GM12878 (cell line): Measurements from ENCODE around the gene MAGI1. TPM values are rescaled to one million over a fixed set of nuclear protein-coding genes. Genes with fewer than 3 reads are reported as not detected.

Source experiments
- ATAC-seq: fragments of 200-7000 bp; cut with Tn5 transposase; 3 replicates; pipeline ENCODE4 v1.9.1; 2020; ENCODE audit warnings: mild to moderate bottlenecking, moderate library complexity
- BruUV-seq: library from RNA; stranded (reverse); fragments of 400-500 nt; replicated peaks from 2 replicates; lab custom pipeline; 2021; lab: Mats Ljungman, UMichigan
- CTCF ChIA-PET: fragments of 300-600 bp; sonication (Branson Sonifier 250); formaldehyde crosslinking; extraction: SDS; loops from one replicate; lab custom pipeline; 2021; ENCODE audit warnings: inconsistent platforms; lab: Yijun Ruan, JAX
- POLR2A ChIA-PET: fragments of 350-600 bp; formaldehyde crosslinking; extraction: SDS; loops from one replicate; lab custom pipeline; 2021; ENCODE audit warnings: inconsistent platforms; lab: Charles Lee
- RAD21 ChIA-PET: fragments of 300-600 bp; sonication (Branson Sonifier 250); formaldehyde crosslinking; loops from one replicate; lab custom pipeline; 2023; ENCODE audit warnings: antibody characterized with exemption; ENCODE audit not compliant: unreplicated experiment; lab: Charles Lee
- SMC1A ChIA-PET: fragments of 300-600 bp; sonication (Branson Sonifier 250); formaldehyde crosslinking; loops from one replicate; lab custom pipeline; 2023; ENCODE audit not compliant: unreplicated experiment, uncharacterized antibody; lab: Charles Lee
- DNase-seq: peaks from one replicate; pipeline ENCODE4 v3.0.0-alpha.2; 2011; ENCODE audit warnings: low read depth, low spot score
- FAIRE-seq: peaks from 3 replicates; lab custom pipeline; 2011; peaks lifted over from hg19 to GRCh38; lab: Jason Lieb, UNC
- H2AFZ ChIP-seq: 2 replicates; pipeline ENCODE4 v1.6.0; 2011; ENCODE audit warnings: low read depth, low read length, control low read depth; ENCODE audit not compliant: control insufficient read depth
- H3K27ac ChIP-seq: 2 replicates; pipeline ENCODE4 v1.5.1; 2011; ENCODE audit warnings: control low read depth; ENCODE audit not compliant: control insufficient read depth, insufficient read depth
- H3K27me3 ChIP-seq, 2 experiments: replicated peaks in 1 of 2; 2 replicates each; pipeline versions ENCODE4 v1.6.0 to v1.6.1; 2011; ENCODE audit warnings: low read length in 1 of 2; ENCODE audit not compliant: control insufficient read depth in 2 of 2, insufficient read depth in 2 of 2
- H3K36me3 ChIP-seq, 2 experiments: 2 replicates each; pipeline ENCODE4 v1.5.1; 2011; ENCODE audit warnings: low read length in 1 of 2; ENCODE audit not compliant: control insufficient read depth in 2 of 2, insufficient read depth in 2 of 2
- H3K4me1 ChIP-seq: 2 replicates; pipeline ENCODE4 v1.6.1; 2011; ENCODE audit warnings: mild to moderate bottlenecking, low read length, moderate library complexity, mixed read lengths; ENCODE audit not compliant: control insufficient read depth, insufficient read depth
- H3K4me2 ChIP-seq: 2 replicates; pipeline ENCODE4 v1.6.0; 2011; ENCODE audit warnings: control low read depth; ENCODE audit not compliant: control insufficient read depth, insufficient read depth
- H3K4me3 ChIP-seq: fragments of 200-600 bp; sonication (generic); 2 replicates; pipeline ENCODE4 v1.5.1; 2016
- H3K79me2 ChIP-seq: 2 replicates; pipeline ENCODE4 v1.6.0; 2011; ENCODE audit warnings: low read length; ENCODE audit not compliant: control insufficient read depth, insufficient read depth
- H3K9ac ChIP-seq: 2 replicates; pipeline ENCODE4 v1.8.0; 2011; ENCODE audit warnings: low read length, control low read depth, mixed read lengths; ENCODE audit not compliant: control insufficient read depth, insufficient read depth
- H3K9me3 ChIP-seq: replicated peaks from 3 replicates; pipeline ENCODE4 v1.5.1; 2011; ENCODE audit warnings: mild to moderate bottlenecking, low read length; ENCODE audit not compliant: control insufficient read depth, insufficient read depth
- H4K20me1 ChIP-seq: 2 replicates; pipeline ENCODE4 v1.6.0; 2011; ENCODE audit not compliant: control insufficient read depth, insufficient read depth
- DPF2 ChIP-seq: fragments of 450-650 bp; IDR thresholded peaks from 2 replicates; pipeline ENCODE4 v1.6.1; 2017; ENCODE audit warnings: mild to moderate bottlenecking
- E2F4 ChIP-seq: IDR thresholded peaks from 2 replicates; pipeline ENCODE4 v1.6.1; 2012; ENCODE audit warnings: low read depth, low read length, improper control_type of control experiment
- MEF2B ChIP-seq: fragments of 450-650 bp; IDR thresholded peaks from 2 replicates; pipeline ENCODE4 v1.6.1; 2018; ENCODE audit warnings: mild to moderate bottlenecking, moderate library complexity; ENCODE audit not compliant: partially characterized antibody, poor library complexity, severe bottlenecking
- NFXL1 ChIP-seq: fragments of 450-650 bp; IDR thresholded peaks from 2 replicates; pipeline ENCODE4 v1.6.1; 2017; ENCODE audit warnings: antibody characterized with exemption, mild to moderate bottlenecking, borderline replicate concordance
- NR2C1 ChIP-seq: fragments of 450-650 bp; IDR thresholded peaks from 2 replicates; pipeline ENCODE4 v1.6.1; 2017; ENCODE audit warnings: antibody characterized with exemption, mild to moderate bottlenecking, moderate library complexity
- RCOR1 ChIP-seq: conservative IDR thresholded peaks from 2 replicates; pipeline ENCODE4 v1.6.1; 2012; ENCODE audit warnings: low read depth, low read length, improper control_type of control experiment
- RUNX3 ChIP-seq: IDR thresholded peaks from 2 replicates; pipeline ENCODE4 v1.6.1; 2012; ENCODE audit warnings: low read length, inconsistent platforms
- SMC3 ChIP-seq: IDR thresholded peaks from 2 replicates; pipeline ENCODE4 v1.6.1; 2011; ENCODE audit warnings: low read length, improper control_type of control experiment, borderline replicate concordance
- TAF1 ChIP-seq: IDR thresholded peaks from 2 replicates; pipeline ENCODE4 v1.6.1; 2011; ENCODE audit warnings: mild to moderate bottlenecking, low read depth, low read length, borderline replicate concordance
- WRNIP1 ChIP-seq: IDR thresholded peaks from 2 replicates; pipeline ENCODE4 v1.6.1; 2011; ENCODE audit warnings: low read depth, low read length, improper control_type of control experiment, borderline replicate concordance
- ZBTB4 ChIP-seq: fragments of 450-650 bp; formaldehyde crosslinking; IDR thresholded peaks from 2 replicates; pipeline ENCODE4 v1.4.0; 2022; ENCODE audit warnings: mild to moderate bottlenecking, moderate library complexity
- WGBS: methylation state at CpG from one replicate; pipeline ENCODE4 v1.1.6; 2016; ENCODE audit warnings: low lambda C conversion rate; ENCODE audit not compliant: insufficient replicate concordance, insufficient coverage; ENCODE audit errors: missing lambda C conversion rate; 5-methylcytosine and 5-hydroxymethylcytosine counted together
- in situ Hi-C: fragments of 300-500 bp; cut with MboI; formaldehyde crosslinking; loops from 9 replicates; pipeline ENCODE4 v1.14.3; 2018; ENCODE audit warnings: mixed read lengths
- intact Hi-C: fragments of 100-400 bp; cut with micrococcal nuclease; formaldehyde crosslinking; loops from one replicate; pipeline ENCODE4 v1.14.2; 2022; ENCODE audit not compliant: unreplicated experiment
- polyA plus RNA-seq, 11 experiments: library from polyadenylated mRNA; depleted of rRNA in 4 of 11; unstranded in 6 of 11; stranded (reverse) in 5 of 11; fragments of >200 nt; fragmentation: Nextera tagmentation in 4 of 11; fragmentation: Illumina TruSeq in 1 of 11; extraction: Ambion mirVana in 4 of 11; extraction: Trizol in 1 of 11; gene quantifications; 1 replicate in 1 of 11; 2 replicates in 10 of 11; pipeline versions ENCODE4 v1.2.1 to v1.2.3, GENCODE V29; 2011 to 2016; ENCODE audit warnings: inconsistent platforms in 2 of 11, missing spikeins in 2 of 11, low read depth in 1 of 11
- total RNA-seq, 4 experiments: library from RNA; depleted of rRNA in 3 of 4; stranded (reverse); fragments of >200 nt in 3 of 4; fragmentation: Illumina TruSeq in 1 of 4; extraction: Trizol in 1 of 4; gene quantifications; 2 replicates each; pipeline versions ENCODE4 v1.2.1 to v1.2.3, GENCODE V29; 2013 to 2021
- TF ChIP-seq, protein P1 (sequence below): IDR thresholded peaks from 2 replicates; pipeline ENCODE4 v1.6.1; 2011; ENCODE audit warnings: low read depth, low read length, improper control_type of control experiment, borderline replicate concordance
- TF ChIP-seq, protein P2 (sequence below): fragments of 450-650 bp; IDR thresholded peaks from 2 replicates; pipeline ENCODE4 v1.6.1; 2017; ENCODE audit warnings: mild to moderate bottlenecking
- TF ChIP-seq, protein P3 (sequence below): fragments of 450-650 bp; IDR thresholded peaks from 2 replicates; pipeline ENCODE4 v1.6.1; 2017; ENCODE audit warnings: mild to moderate bottlenecking, moderate library complexity

The MAGI1 gene
- total and polyA plus RNA-seq, 10 of the 15 experiments (the other 5 are each of a cell fraction or from before 2014, with no cell fraction given): 0.02 to 3.3 (median 0.29) TPM; not detected in 1

DNA sequence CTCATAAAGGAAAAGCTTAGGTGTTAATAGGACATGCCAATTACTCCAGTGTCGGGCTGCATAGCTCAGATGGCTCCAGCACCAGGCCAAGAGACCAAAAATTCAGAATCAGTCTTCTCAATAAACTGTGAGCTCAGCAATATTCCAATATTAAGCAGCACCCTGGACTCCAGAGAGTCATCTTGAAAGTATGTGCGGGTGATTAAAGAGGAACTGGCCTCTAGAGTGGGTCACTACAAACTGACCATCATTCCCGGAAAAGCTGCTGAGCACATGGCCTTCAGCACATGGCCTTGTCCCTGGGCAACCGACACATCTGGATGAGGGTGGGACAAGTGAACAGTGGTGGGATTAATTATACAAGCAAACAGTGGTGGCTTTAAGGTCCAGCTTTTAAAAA, 59.0 kb downstream of the MAGI1 start:
- ChIA-PET POLR2A (no interaction called here), CTCF (no interaction called here), SMC1A (no interaction called here), RAD21 (no interaction called here)
- DNase-seq: no peak
- no peak for ATAC-seq
- no peaks in the 10 kb centered on the region for H3K36me3 ChIP-seq
- intact Hi-C loops (no loop called here), in situ Hi-C loops (no loop called here)
- no peak overlapping the region for H3K4me2 ChIP-seq
- no peak overlapping the region for H2AFZ ChIP-seq
- no peak for FAIRE-seq
- H3K27ac ChIP-seq: no peak overlapping the region
- H3K4me1 ChIP-seq: no peaks in the 10 kb centered on the region
- H3K27me3 ChIP-seq: no peaks in the 10 kb centered on the region
- WGBS: 41% methylated on average over 4 of the region's 4 CpGs
- no peaks in the 10 kb centered on the region for H3K79me2 ChIP-seq
- no TSS peak for BruUV-seq
- H3K9me3 ChIP-seq: no peaks in the 10 kb centered on the region
- H3K9ac ChIP-seq: no peak overlapping the region
- no peak overlapping the region for H3K4me3 ChIP-seq
- H4K20me1 ChIP-seq: no peaks in the 10 kb centered on the region
- TF ChIP-seq, protein P1, sequence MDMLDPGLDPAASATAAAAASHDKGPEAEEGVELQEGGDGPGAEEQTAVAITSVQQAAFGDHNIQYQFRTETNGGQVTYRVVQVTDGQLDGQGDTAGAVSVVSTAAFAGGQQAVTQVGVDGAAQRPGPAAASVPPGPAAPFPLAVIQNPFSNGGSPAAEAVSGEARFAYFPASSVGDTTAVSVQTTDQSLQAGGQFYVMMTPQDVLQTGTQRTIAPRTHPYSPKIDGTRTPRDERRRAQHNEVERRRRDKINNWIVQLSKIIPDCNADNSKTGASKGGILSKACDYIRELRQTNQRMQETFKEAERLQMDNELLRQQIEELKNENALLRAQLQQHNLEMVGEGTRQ: no peak
- no peak for TF ChIP-seq SMC3
- no peak for TF ChIP-seq RUNX3
- TF ChIP-seq NFXL1: no peak
- no peak for TF ChIP-seq TAF1
- TF ChIP-seq E2F4: no peak
- TF ChIP-seq MEF2B: no peak
- no peak for TF ChIP-seq RCOR1
- TF ChIP-seq ZBTB4 (CRISPR knock-in tag): no peak
- TF ChIP-seq DPF2: no peak
- TF ChIP-seq, protein P2, sequence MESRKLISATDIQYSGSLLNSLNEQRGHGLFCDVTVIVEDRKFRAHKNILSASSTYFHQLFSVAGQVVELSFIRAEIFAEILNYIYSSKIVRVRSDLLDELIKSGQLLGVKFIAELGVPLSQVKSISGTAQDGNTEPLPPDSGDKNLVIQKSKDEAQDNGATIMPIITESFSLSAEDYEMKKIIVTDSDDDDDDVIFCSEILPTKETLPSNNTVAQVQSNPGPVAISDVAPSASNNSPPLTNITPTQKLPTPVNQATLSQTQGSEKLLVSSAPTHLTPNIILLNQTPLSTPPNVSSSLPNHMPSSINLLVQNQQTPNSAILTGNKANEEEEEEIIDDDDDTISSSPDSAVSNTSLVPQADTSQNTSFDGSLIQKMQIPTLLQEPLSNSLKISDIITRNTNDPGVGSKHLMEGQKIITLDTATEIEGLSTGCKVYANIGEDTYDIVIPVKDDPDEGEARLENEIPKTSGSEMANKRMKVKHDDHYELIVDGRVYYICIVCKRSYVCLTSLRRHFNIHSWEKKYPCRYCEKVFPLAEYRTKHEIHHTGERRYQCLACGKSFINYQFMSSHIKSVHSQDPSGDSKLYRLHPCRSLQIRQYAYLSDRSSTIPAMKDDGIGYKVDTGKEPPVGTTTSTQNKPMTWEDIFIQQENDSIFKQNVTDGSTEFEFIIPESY: no peak
- TF ChIP-seq, protein P3, sequence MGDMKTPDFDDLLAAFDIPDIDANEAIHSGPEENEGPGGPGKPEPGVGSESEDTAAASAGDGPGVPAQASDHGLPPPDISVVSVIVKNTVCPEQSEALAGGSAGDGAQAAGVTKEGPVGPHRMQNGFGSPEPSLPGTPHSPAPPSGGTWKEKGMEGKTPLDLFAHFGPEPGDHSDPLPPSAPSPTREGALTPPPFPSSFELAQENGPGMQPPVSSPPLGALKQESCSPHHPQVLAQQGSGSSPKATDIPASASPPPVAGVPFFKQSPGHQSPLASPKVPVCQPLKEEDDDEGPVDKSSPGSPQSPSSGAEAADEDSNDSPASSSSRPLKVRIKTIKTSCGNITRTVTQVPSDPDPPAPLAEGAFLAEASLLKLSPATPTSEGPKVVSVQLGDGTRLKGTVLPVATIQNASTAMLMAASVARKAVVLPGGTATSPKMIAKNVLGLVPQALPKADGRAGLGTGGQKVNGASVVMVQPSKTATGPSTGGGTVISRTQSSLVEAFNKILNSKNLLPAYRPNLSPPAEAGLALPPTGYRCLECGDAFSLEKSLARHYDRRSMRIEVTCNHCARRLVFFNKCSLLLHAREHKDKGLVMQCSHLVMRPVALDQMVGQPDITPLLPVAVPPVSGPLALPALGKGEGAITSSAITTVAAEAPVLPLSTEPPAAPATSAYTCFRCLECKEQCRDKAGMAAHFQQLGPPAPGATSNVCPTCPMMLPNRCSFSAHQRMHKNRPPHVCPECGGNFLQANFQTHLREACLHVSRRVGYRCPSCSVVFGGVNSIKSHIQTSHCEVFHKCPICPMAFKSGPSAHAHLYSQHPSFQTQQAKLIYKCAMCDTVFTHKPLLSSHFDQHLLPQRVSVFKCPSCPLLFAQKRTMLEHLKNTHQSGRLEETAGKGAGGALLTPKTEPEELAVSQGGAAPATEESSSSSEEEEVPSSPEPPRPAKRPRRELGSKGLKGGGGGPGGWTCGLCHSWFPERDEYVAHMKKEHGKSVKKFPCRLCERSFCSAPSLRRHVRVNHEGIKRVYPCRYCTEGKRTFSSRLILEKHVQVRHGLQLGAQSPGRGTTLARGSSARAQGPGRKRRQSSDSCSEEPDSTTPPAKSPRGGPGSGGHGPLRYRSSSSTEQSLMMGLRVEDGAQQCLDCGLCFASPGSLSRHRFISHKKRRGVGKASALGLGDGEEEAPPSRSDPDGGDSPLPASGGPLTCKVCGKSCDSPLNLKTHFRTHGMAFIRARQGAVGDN: no peak
- TF ChIP-seq WRNIP1: no peak
- TF ChIP-seq NR2C1: no peak
